Measurements from ENCODE around the gene PXYLP1.

The PXYLP1 gene

DNA sequence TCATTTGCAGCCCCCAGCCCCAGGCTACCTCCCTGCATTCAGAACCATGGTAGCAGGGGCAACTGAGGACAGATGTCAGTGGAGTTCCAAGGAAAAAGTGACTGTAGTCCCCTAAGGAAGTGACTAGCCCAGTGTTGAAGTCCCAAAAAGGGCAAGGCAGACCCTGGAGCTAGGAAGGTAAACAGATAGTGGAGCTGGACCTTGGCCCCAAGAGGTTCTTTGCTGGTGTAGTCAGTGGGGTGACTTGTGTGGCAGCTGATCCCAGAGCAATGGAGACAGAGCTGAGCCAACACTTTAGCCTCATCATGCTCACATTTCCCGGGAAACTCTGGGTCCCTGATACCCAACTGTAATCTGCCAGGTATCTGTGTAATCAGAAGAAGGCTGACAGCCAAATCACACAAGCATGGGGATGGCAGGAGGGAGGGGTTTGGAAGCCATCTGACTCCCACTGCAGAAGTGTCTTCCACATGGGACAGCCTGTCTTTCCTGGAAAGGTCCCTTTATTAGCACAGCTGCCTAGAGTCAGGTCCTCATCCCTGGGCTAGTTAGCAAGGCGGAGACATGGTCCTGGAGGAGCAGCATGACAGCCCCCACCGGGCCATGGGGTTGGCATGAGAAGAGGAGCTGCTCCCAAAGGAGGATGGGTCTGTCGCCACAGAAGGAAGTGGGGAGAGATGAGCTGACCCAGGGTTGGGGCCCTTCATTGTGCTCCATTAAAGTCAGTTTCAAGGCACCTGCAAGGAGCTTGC lies 39.8 kb downstream of the PXYLP1 start:
- DNase-seq (ENCODE audit: low read depth in 2 of 2, low spot score in 1 of 2) = no peak

- no peak for DNase-seq (ENCODE audit: low read depth in 2 of 2, low spot score in 1 of 2)
Measured at GRCh38 chr3:141272906-141273662, 41.5 kb downstream of the PXYLP1 start.

GRCh38 chr3:141273700-141274410 lies 42.2 kb downstream of the PXYLP1 start:
- no peak for DNase-seq (ENCODE audit: low read depth in 2 of 2, low spot score in 1 of 2)

GRCh38 chr3:141274411-141275031 lies 42.9 kb downstream of the PXYLP1 start:
- no peak for DNase-seq (ENCODE audit: low read depth in 2 of 2, low spot score in 1 of 2)

GRCh38 chr3:141275032-141275422 lies 43.4 kb downstream of the PXYLP1 start:
- DNase-seq (ENCODE audit: low read depth in 2 of 2, low spot score in 1 of 2) = no peak

- DNase-seq (ENCODE audit: low read depth in 2 of 2, low spot score in 1 of 2) = no peak
Measured at GRCh38 chr3:141275511-141275910, 43.9 kb downstream of the PXYLP1 start.

- DNase-seq (ENCODE audit: low read depth in 2 of 2, low spot score in 1 of 2) = no peak
Measured at GRCh38 chr3:141275973-141276372, 44.3 kb downstream of the PXYLP1 start.

DNA sequence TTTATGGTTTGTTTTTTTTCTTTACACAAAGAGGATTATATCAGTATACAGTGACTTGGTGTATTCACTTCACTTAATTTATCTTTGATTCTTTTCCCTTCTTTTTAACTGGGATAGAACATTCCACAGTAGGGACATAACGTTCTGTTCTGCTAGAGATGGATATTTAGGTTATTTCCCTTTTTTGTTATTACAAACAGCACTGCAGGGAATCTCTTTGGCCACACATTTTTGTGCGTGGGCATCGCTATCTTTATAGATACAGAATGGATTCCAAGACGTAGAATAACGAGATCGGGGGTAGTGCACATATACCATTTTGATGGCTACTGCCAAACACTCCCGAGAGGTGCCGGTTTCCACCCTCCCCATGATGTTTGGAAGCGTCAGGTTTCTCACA lies 44.8 kb downstream of the PXYLP1 start:
- no peak for DNase-seq (ENCODE audit: low read depth in 2 of 2, low spot score in 1 of 2)

DNA sequence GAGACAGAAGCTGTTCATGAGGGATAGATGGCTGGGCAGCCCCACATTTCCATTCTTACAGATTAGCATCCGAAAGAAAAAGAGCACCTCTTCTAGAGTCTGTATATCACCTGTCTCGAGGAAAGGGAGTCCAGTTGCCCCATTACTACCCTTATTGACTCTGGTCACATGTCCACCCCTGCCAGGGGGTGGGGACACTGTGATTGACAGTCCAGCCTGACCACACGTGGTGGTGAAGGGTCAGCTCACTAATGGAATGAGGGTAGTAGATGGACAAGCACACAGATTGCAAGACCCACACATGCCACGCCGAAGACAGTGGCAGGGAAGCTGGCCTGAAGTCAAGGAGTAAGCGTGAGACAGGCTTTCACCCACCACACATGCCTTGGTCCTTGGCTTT lies 45.8 kb downstream of the PXYLP1 start:
- no peak for DNase-seq (ENCODE audit: low read depth in 2 of 2, low spot score in 1 of 2)

DNA sequence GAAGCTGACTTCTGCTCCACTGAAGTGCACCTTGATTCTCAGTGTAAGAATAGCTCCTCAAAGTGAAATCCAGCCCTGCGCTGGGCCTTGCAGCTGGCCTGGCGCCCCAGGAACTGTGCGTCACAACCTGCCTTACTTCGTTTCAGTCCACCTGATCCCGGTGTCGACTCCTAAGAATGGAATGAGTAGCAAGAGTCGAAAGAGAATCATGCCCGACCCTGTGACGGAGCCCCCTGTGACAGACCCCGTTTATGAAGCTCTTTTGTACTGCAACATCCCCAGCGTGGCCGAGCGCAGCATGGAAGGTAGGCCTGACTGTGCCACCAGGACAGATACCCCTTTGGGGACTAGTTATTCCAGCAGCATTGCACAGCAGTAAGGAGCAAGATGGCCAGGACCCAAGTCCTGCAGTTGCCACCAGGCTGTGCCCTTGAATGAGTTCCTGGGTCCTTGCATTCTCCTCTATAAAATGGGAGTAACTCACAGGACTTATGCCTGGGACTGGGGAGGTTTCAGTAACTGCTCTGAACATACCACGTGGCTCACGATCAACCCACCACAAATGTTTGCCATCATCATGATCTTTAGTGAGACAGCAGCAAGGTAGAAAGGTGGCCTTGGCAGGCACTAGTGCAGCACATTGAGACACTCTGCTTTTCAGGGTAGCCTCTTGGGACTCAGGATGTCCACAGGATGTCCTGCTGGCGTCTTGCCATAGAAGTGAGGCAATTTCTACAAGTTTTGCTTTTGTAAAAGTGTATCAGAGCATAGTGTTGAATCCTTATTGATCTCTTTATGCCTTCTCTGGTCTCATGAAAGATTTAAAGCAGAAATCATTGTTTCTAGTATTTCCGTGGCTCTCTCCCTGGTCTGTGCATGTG lies 46.8 kb downstream of the PXYLP1 start:
- DNase-seq (ENCODE audit: low read depth in 2 of 2, low spot score in 1 of 2) = no peak

- DNase-seq (ENCODE audit: low read depth in 2 of 2, low spot score in 1 of 2) = no peak
Measured at GRCh38 chr3:141279077-141279967, 47.7 kb downstream of the PXYLP1 start.

DNA sequence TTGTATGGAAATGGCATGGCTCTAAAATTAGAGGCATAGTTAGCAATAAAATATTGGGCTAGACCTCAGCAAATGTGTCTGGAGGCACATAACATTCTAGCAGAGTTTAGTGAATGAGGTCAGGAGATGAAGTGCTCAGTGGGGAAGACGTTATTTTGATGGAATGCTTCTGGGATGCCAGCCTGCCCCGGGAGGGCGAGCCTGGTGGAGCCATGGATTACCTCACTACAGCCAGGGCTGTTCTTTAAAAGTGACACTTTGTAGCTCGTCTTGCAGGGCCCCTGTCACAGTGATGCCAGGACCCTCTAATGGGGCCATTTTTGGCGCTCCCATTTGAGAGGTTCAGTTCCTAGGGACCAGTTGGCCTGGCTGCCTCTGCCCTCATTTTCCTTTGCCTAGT lies 48.5 kb downstream of the PXYLP1 start:
- no peak for DNase-seq (ENCODE audit: low read depth in 2 of 2, low spot score in 1 of 2)

GRCh38 chr3:141280690-141281089 lies 49.1 kb downstream of the PXYLP1 start:
- no peak for DNase-seq (ENCODE audit: low read depth in 2 of 2, low spot score in 1 of 2)

- DNase-seq (ENCODE audit: low read depth in 2 of 2, low spot score in 1 of 2) = no peak
Measured at GRCh38 chr3:141285570-141285969, 53.9 kb downstream of the PXYLP1 start.

GRCh38 chr3:141286856-141287255 lies 55.2 kb downstream of the PXYLP1 start:
- DNase-seq (ENCODE audit: low read depth in 2 of 2, low spot score in 1 of 2) = no peak

- DNase-seq (ENCODE audit: low read depth in 2 of 2, low spot score in 1 of 2) = no peak
Measured at GRCh38 chr3:141287326-141287725, 55.7 kb downstream of the PXYLP1 start.

GRCh38 chr3:141288336-141288990 lies 56.8 kb downstream of the PXYLP1 start:
- no peak for DNase-seq (ENCODE audit: low read depth in 2 of 2, low spot score in 1 of 2)

- no peak for DNase-seq (ENCODE audit: low read depth in 2 of 2, low spot score in 1 of 2)
Measured at GRCh38 chr3:141289228-141289772, 57.7 kb downstream of the PXYLP1 start.
